SK-N-SH treated with all-trans-retinoic acid at 6 μM for 48 hours (cell line): ENCODE measurements around the gene FOXG1.

Experiments used
- ATAC-seq: fragments of 200-7000 bp; cut with Tn5 transposase; 3 replicates; pipeline ENCODE4 v1.9.1; 2020; ENCODE audit warnings: mild to moderate bottlenecking, moderate library complexity
- ARNTL ChIP-seq: fragments of 450-650 bp; formaldehyde crosslinking; IDR thresholded peaks from 2 replicates; pipeline ENCODE4 v1.5.0; 2020; ENCODE audit warnings: low read depth, mild to moderate bottlenecking, moderate library complexity, borderline replicate concordance
- BACH2 ChIP-seq: fragments of 250-450 bp; sonication (Bioruptor Pico); IDR thresholded peaks from 2 replicates; pipeline ENCODE4 v1.9.0; 2021; ENCODE audit warnings: mild to moderate bottlenecking, borderline replicate concordance
- CSDC2 ChIP-seq: fragments of 250-450 bp; sonication (Bioruptor Pico); IDR thresholded peaks from 2 replicates; pipeline ENCODE4 v1.5.0; 2020; ENCODE audit warnings: mild to moderate bottlenecking, moderate library complexity
- ESRRG ChIP-seq: fragments of 250-450 bp; sonication (Bioruptor Pico); IDR thresholded peaks from 2 replicates; pipeline ENCODE4 v1.6.1; 2021; ENCODE audit warnings: mild to moderate bottlenecking
- GLIS3 ChIP-seq: fragments of 250-450 bp; sonication (Bioruptor Pico); IDR thresholded peaks from 2 replicates; pipeline ENCODE4 v1.5.0; 2020; ENCODE audit warnings: mild to moderate bottlenecking, moderate library complexity
- PPARA ChIP-seq: fragments of 250-450 bp; sonication (Bioruptor Pico); IDR thresholded peaks from 2 replicates; pipeline ENCODE4 v1.5.0; 2020; ENCODE audit warnings: mild to moderate bottlenecking, borderline replicate concordance
- SNAI2 ChIP-seq: fragments of 250-450 bp; sonication (Bioruptor Pico); IDR thresholded peaks from 2 replicates; pipeline ENCODE4 v1.5.0; 2020; ENCODE audit warnings: mild to moderate bottlenecking, moderate library complexity
- TSHZ2 ChIP-seq: fragments of 250-450 bp; sonication (Bioruptor Pico); IDR thresholded peaks from 2 replicates; pipeline ENCODE4 v1.5.0; 2020; ENCODE audit warnings: mild to moderate bottlenecking, moderate library complexity
- ZC3H10 ChIP-seq: fragments of 250-450 bp; sonication (Bioruptor Pico); IDR thresholded peaks from 2 replicates; pipeline ENCODE4 v1.5.1; 2021; ENCODE audit warnings: mild to moderate bottlenecking, moderate library complexity
- ZFP3 ChIP-seq: fragments of 250-450 bp; sonication (Bioruptor Pico); IDR thresholded peaks from 2 replicates; pipeline ENCODE4 v1.5.0; 2020; ENCODE audit warnings: mild to moderate bottlenecking, moderate library complexity
- ZFP30 ChIP-seq: fragments of 450-650 bp; formaldehyde crosslinking; IDR thresholded peaks from 2 replicates; pipeline ENCODE4 v1.5.0; 2022; ENCODE audit warnings: mild to moderate bottlenecking, moderate library complexity
- ZNF565 ChIP-seq: fragments of 450-650 bp; formaldehyde crosslinking; conservative IDR thresholded peaks from 2 replicates; pipeline ENCODE4 v1.5.0; 2020; ENCODE audit warnings: low read depth, mild to moderate bottlenecking, moderate library complexity
- ZNF70 ChIP-seq: fragments of 450-650 bp; formaldehyde crosslinking; IDR thresholded peaks from 2 replicates; pipeline ENCODE4 v1.5.0; 2020; ENCODE audit warnings: mild to moderate bottlenecking, moderate library complexity
- ZNF8 ChIP-seq: fragments of 450-650 bp; formaldehyde crosslinking; IDR thresholded peaks from 2 replicates; pipeline ENCODE4 v1.5.0; 2020; ENCODE audit warnings: mild to moderate bottlenecking, moderate library complexity
- TF ChIP-seq, protein P1 (sequence below): fragments of 250-450 bp; sonication (Bioruptor Pico); IDR thresholded peaks from 2 replicates; pipeline ENCODE4 v1.5.1; 2020; ENCODE audit warnings: low read depth, mild to moderate bottlenecking, moderate library complexity
- TF ChIP-seq, protein P2 (sequence below): fragments of 250-450 bp; sonication (Bioruptor Pico); IDR thresholded peaks from 2 replicates; pipeline ENCODE4 v1.8.0; 2020; ENCODE audit warnings: mild to moderate bottlenecking, moderate library complexity, borderline replicate concordance
- TF ChIP-seq, protein P3 (sequence below): fragments of 250-450 bp; sonication (Bioruptor Pico); IDR thresholded peaks from 2 replicates; pipeline ENCODE4 v1.8.0; 2021; ENCODE audit warnings: low read depth, mild to moderate bottlenecking, moderate library complexity, borderline replicate concordance

FOXG1 gene

DNA sequence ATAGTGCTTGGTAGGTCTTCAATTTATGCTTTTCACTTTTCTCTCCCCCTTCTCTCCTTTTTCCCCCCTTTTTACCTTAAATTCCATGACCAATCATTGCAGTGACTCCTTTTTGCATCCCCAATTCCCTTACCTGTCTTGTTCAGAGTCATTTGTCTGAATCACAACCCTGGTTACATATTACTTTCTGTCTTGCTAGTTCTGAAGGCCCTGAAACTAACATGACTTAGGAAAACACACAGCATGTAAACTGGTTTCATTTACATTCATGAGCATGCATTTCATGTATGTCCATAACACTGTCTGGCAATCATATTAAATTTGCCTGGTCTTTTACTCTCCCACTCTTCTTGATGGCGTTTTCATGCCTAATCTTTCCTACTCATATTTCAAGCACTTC lies 20.3 kb upstream of the FOXG1 start (continued):
- no peak for TF ChIP-seq TSHZ2
- no peak for TF ChIP-seq ARNTL
- TF ChIP-seq, protein P1, sequence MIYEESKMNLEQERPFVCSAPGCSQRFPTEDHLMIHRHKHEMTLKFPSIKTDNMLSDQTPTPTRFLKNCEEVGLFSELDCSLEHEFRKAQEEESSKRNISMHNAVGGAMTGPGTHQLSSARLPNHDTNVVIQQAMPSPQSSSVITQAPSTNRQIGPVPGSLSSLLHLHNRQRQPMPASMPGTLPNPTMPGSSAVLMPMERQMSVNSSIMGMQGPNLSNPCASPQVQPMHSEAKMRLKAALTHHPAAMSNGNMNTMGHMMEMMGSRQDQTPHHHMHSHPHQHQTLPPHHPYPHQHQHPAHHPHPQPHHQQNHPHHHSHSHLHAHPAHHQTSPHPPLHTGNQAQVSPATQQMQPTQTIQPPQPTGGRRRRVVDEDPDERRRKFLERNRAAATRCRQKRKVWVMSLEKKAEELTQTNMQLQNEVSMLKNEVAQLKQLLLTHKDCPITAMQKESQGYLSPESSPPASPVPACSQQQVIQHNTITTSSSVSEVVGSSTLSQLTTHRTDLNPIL: no peak

DNA sequence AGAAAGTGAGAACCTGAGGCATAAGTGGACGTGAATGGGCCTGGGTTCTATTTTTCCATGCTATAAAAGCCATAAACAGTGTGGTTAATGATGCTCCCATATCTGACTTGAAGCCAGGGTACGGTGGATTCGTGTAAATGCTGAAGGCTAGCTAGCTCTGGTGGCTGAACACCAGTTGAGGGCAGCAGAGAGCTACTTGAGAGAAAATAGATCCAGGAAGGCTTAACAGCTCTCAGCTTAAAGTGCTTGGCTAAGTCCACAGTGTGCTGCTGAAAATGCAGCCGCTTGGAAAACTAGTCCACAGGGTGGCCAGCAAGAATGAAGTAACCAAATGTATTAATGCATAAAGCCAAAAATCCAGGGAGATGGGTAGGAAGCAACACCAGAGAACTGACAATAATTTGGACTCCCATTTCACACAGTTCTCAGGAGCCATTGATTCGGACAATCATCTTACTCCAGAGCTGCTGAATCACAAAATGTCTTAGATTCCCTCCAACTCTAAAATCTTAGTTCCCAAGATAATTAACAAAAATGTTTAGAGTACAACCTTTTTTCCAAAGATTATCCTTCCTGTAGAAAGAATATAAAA lies 15.0 kb upstream of the FOXG1 start:
- ATAC-seq: peak; percentile 93
- TF ChIP-seq, protein P2, sequence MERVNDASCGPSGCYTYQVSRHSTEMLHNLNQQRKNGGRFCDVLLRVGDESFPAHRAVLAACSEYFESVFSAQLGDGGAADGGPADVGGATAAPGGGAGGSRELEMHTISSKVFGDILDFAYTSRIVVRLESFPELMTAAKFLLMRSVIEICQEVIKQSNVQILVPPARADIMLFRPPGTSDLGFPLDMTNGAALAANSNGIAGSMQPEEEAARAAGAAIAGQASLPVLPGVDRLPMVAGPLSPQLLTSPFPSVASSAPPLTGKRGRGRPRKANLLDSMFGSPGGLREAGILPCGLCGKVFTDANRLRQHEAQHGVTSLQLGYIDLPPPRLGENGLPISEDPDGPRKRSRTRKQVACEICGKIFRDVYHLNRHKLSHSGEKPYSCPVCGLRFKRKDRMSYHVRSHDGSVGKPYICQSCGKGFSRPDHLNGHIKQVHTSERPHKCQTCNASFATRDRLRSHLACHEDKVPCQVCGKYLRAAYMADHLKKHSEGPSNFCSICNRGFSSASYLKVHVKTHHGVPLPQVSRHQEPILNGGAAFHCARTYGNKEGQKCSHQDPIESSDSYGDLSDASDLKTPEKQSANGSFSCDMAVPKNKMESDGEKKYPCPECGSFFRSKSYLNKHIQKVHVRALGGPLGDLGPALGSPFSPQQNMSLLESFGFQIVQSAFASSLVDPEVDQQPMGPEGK (CRISPR knock-in tag): no peak
- TF ChIP-seq ZFP30 (CRISPR knock-in tag) (no peak), ARNTL (no peak)

- TF ChIP-seq ZNF565 (CRISPR knock-in tag) (no peak), ZNF8 (CRISPR knock-in tag) (no peak), ARNTL (no peak), CSDC2 (no peak), ZNF70 (CRISPR knock-in tag) (no peak), BACH2 (CRISPR knock-in tag) (no peak), ZFP3 (no peak), ZC3H10 (no peak), ESRRG (CRISPR knock-in tag) (no peak), PPARA (no peak), TSHZ2 (no peak), SNAI2 (CRISPR knock-in tag) (no peak)
- TF ChIP-seq, protein P3, sequence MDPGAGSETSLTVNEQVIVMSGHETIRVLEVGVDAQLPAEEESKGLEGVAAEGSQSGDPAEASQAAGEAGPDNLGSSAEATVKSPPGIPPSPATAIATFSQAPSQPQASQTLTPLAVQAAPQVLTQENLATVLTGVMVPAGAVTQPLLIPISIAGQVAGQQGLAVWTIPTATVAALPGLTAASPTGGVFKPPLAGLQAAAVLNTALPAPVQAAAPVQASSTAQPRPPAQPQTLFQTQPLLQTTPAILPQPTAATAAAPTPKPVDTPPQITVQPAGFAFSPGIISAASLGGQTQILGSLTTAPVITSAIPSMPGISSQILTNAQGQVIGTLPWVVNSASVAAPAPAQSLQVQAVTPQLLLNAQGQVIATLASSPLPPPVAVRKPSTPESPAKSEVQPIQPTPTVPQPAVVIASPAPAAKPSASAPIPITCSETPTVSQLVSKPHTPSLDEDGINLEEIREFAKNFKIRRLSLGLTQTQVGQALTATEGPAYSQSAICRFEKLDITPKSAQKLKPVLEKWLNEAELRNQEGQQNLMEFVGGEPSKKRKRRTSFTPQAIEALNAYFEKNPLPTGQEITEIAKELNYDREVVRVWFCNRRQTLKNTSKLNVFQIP (CRISPR knock-in tag): no peak
- TF ChIP-seq, all 23 proteins: peak for 0
- peak; percentile 85 for ATAC-seq
These were observed 12.2 kb upstream of the FOXG1 start for GRCh38 chr14:28754209-28754985.

DNA sequence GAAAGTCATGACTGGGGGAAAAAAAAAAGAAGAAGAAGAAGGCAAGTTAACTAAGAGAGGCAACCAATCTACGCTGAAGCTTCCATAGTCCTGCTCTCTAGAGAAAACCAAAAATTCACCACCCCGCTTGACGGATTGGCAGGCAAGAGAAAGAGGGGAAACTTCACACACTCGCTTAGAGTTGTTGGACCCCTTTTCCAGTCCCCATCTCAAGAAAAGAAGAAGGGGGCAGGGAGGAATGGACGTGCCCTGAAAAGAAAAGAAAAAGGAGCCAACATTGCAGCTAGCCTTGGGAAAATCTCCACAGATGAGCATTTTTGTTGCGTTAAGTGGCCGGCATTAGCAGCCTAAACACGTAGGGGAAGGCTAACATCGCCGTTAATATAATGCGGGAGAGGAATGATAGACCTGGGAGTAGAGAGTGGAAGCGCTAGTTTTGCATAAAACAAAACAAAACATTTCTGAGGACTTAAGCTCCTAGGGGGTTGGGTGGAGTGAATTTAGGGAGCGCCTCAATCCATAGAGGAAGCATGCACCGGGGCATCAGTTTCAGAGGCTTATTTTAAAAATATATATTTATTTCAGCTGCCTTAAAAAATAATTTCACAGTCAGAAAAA lies 11.3 kb upstream of the FOXG1 start:
- TF ChIP-seq GLIS3 (CRISPR knock-in tag): no peak
- no peak for TF ChIP-seq ARNTL
- TF ChIP-seq ZNF8 (CRISPR knock-in tag): no peak
- no peak for ATAC-seq
